Liver (tissue), 9 donors: ENCODE measurements around the gene HS3ST3B1. TPM values are rescaled to one million over a fixed set of nuclear protein-coding genes. Genes with fewer than 3 reads are reported as not detected.

Experiments
- DNase-seq: peaks from one replicate; pipeline ENCODE4 v3.0.0-alpha.2; 2017; ENCODE audit warnings: low spot score
- H3K27ac ChIP-seq, 2 donors: one replicate each; pipeline ENCODE4 v1.7.0; 2013; ENCODE audit warnings: inconsistent platforms in 2 of 2, low read length in 2 of 2, control low read depth in 1 of 2, low read depth in 1 of 2, mild to moderate bottlenecking in 1 of 2
- H3K27me3 ChIP-seq, 4 donors: one replicate each; pipeline versions ENCODE4 v1.6.1 to v1.7.0; 2013; ENCODE audit warnings: low read length in 3 of 4, inconsistent platforms in 1 of 4, mild to moderate bottlenecking in 1 of 4, moderate library complexity in 1 of 4; ENCODE audit not compliant: control insufficient read depth in 4 of 4, insufficient read depth in 4 of 4
- H3K36me3 ChIP-seq, 4 donors: one replicate each; pipeline versions ENCODE4 v1.6.1 to v1.7.0; 2013; ENCODE audit warnings: low read length in 3 of 4, mild to moderate bottlenecking in 3 of 4, low read depth in 1 of 4, moderate library complexity in 1 of 4; ENCODE audit not compliant: control insufficient read depth in 4 of 4, insufficient read depth in 3 of 4
- H3K4me1 ChIP-seq, 4 donors: one replicate each; pipeline versions ENCODE4 v1.6.1 to v1.7.0; 2013; ENCODE audit warnings: low read length in 3 of 4, mild to moderate bottlenecking in 3 of 4, moderate library complexity in 1 of 4; ENCODE audit not compliant: control insufficient read depth in 4 of 4, insufficient read depth in 4 of 4
- H3K4me3 ChIP-seq, 3 donors: one replicate each; pipeline versions ENCODE4 v1.6.1 to v1.7.0; 2013; ENCODE audit warnings: low read length in 3 of 3, control low read depth in 1 of 3, low read depth in 1 of 3, mild to moderate bottlenecking in 1 of 3
- H3K9ac ChIP-seq, 2 donors: one replicate each; pipeline ENCODE4 v1.7.0; 2013; ENCODE audit warnings: low read length in 2 of 2, mild to moderate bottlenecking in 2 of 2, moderate library complexity in 2 of 2, control low read depth in 1 of 2, low read depth in 1 of 2
- H3K9me3 ChIP-seq, 4 donors: one replicate each; pipeline versions ENCODE4 v1.6.1 to v1.7.0; 2013; ENCODE audit warnings: low read length in 3 of 4; ENCODE audit not compliant: control insufficient read depth in 4 of 4
- HNF4A ChIP-seq, 2 donors: conservative IDR thresholded peaks; 2 replicates each; pipeline ENCODE4 v1.6.1; 2016; ENCODE audit warnings: antibody characterized with exemption in 2 of 2, mild to moderate bottlenecking in 2 of 2
- HNF4G ChIP-seq: IDR thresholded peaks from 2 replicates; pipeline ENCODE4 v1.6.1; 2016; ENCODE audit warnings: antibody characterized with exemption
- NR2F2 ChIP-seq: IDR thresholded peaks from 2 replicates; pipeline ENCODE4 v1.6.1; 2016; ENCODE audit warnings: antibody characterized with exemption
- RAD21 ChIP-seq, 2 donors: IDR thresholded peaks; 2 replicates each; pipeline ENCODE4 v1.6.1; 2016; ENCODE audit warnings: antibody characterized with exemption in 2 of 2, mild to moderate bottlenecking in 2 of 2
- RXRA ChIP-seq, 2 donors: IDR thresholded peaks; 2 replicates each; pipeline ENCODE4 v1.6.1; 2017 to 2018; ENCODE audit warnings: antibody characterized with exemption in 2 of 2, mild to moderate bottlenecking in 1 of 2
- SP1 ChIP-seq: IDR thresholded peaks from 2 replicates; pipeline ENCODE4 v1.6.1; 2018; ENCODE audit warnings: antibody characterized with exemption, mild to moderate bottlenecking
- YY1 ChIP-seq: IDR thresholded peaks from 2 replicates; pipeline ENCODE4 v1.6.1; 2016; ENCODE audit warnings: antibody characterized with exemption, mild to moderate bottlenecking
- WGBS: extraction: QIAGEN DNeasy Blood & Tissue Kit; methylation state at CpG from one replicate; pipeline ENCODE4 v1.1.7; 2013; 5-methylcytosine and 5-hydroxymethylcytosine counted together
- polyA plus RNA-seq, 2 donors: library from polyadenylated mRNA; stranded (reverse) in 1 of 2; unstranded in 1 of 2; fragments of 200-250 nt in 1 of 2; fragments of >200 nt in 1 of 2; fragmentation: Nextera tagmentation in 1 of 2; extraction: Ambion mirVana in 1 of 2; gene quantifications; one replicate each; pipeline versions ENCODE4 v1.2.1 to v1.2.3, GENCODE V29; 2013 to 2015
- total RNA-seq, 2 donors: library from RNA; depleted of rRNA; stranded (reverse); fragments of >200 nt; gene quantifications; one replicate each; pipeline ENCODE4 v1.2.3, GENCODE V29; 2014
- TF ChIP-seq, protein P1 (sequence below): IDR thresholded peaks from 2 replicates; pipeline ENCODE4 v1.6.1; 2016; ENCODE audit warnings: antibody characterized with exemption, mild to moderate bottlenecking
- TF ChIP-seq, protein P2 (sequence below): IDR thresholded peaks from 2 replicates; pipeline ENCODE4 v1.6.1; 2016; ENCODE audit warnings: antibody characterized with exemption
- TF ChIP-seq, protein P3 (sequence below): fragments of 150-350 bp; IDR thresholded peaks from 2 replicates; pipeline ENCODE4 v1.5.1; 2017; ENCODE audit warnings: improper control_type of control experiment, low read depth, low read length; ENCODE audit not compliant: missing input control
- TF ChIP-seq, protein P4 (sequence below): IDR thresholded peaks from 2 replicates; pipeline ENCODE4 v1.6.1; 2016; ENCODE audit warnings: antibody characterized with exemption
- donor health status: healthy.
- donor health status: healthy.
- donor health status: healthy.
- donor health status: healthy.
- donor health status: healthy.

Gene HS3ST3B1
- total and polyA plus RNA-seq, 4 donors = 11.9 to 33.5 (median 22.4) TPM

DNA sequence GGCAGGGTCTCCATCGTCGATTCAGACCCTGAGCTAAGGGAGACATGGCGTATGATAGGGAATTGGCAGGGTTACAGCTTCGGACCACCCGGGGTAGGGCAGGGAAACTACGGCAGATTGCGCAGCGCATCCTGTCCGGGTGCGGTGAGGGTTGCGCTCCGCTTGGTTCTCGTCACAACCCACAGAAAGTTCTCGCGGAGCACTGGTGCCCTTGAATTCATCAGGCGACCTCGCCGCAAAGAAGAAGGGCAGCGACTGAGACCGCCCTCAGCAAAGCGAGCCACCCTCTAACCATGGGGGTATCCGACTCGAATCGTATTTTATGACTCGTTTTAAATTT is 1.2 kb downstream of the HS3ST3B1 start:
- no peaks in the 10 kb centered on the region for H3K27me3 ChIP-seq
- H3K4me1 ChIP-seq = peaks cover 7 to 46% (median 28%) of the 10 kb centered on the region in 4 donors
- H3K27ac ChIP-seq = peak overlapping the region; percentile 94 to 99
- peak; percentile 55 for TF ChIP-seq YY1
- TF ChIP-seq, protein P1, sequence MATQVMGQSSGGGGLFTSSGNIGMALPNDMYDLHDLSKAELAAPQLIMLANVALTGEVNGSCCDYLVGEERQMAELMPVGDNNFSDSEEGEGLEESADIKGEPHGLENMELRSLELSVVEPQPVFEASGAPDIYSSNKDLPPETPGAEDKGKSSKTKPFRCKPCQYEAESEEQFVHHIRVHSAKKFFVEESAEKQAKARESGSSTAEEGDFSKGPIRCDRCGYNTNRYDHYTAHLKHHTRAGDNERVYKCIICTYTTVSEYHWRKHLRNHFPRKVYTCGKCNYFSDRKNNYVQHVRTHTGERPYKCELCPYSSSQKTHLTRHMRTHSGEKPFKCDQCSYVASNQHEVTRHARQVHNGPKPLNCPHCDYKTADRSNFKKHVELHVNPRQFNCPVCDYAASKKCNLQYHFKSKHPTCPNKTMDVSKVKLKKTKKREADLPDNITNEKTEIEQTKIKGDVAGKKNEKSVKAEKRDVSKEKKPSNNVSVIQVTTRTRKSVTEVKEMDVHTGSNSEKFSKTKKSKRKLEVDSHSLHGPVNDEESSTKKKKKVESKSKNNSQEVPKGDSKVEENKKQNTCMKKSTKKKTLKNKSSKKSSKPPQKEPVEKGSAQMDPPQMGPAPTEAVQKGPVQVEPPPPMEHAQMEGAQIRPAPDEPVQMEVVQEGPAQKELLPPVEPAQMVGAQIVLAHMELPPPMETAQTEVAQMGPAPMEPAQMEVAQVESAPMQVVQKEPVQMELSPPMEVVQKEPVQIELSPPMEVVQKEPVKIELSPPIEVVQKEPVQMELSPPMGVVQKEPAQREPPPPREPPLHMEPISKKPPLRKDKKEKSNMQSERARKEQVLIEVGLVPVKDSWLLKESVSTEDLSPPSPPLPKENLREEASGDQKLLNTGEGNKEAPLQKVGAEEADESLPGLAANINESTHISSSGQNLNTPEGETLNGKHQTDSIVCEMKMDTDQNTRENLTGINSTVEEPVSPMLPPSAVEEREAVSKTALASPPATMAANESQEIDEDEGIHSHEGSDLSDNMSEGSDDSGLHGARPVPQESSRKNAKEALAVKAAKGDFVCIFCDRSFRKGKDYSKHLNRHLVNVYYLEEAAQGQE = no peak
- H3K9ac ChIP-seq = peak overlapping the region; percentile 78 to 91
- peak overlapping the region; percentile 84 to 90 (median 85) for H3K4me3 ChIP-seq
- no peaks in the 10 kb centered on the region for H3K36me3 ChIP-seq
- under 1% methylated on average over 25 of the region's 25 CpGs for WGBS
- H3K9me3 ChIP-seq = no peaks in the 10 kb centered on the region
- DNase-seq = no peak

DNA sequence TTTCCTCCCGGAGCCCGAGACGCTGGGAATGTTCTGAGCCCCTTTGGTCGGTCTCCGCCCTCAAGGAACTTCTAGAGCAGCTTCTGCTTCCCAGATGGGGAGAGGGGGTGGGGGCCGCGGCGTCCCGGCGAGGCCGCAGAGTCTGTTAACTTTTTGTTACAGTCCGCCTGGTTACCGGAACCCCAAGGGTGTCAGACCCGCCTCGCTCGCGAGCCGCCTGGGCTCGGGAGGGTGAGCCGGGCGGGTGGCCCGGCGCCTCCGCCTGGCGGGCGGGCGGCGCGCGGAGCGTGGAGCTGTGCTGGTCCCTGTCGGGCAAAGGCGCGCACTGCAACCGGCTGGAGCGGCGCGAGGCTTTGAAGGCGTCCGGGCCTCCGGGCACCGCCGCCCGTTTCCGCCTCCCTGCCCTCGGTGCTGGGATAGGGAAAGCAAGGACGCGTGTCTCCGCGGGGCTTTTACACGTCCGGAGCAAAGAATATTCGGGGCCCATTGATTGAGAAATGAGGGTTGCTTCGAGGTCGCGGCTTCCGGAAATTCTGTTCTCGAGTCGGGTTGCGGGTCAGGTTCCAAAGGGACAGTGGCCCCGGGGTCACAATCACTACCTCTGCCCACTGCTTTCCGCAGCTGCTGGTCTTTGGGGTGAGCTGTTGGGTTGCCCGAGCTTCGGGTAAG is 1.7 kb downstream of the HS3ST3B1 start:
- peak; percentile 71 for DNase-seq
- Histone ChIP-seq H3K9ac (peak overlapping the region; percentile 78 to 91), H3K27me3 (no peaks in the 10 kb centered on the region), H3K36me3 (no peaks in the 10 kb centered on the region), H3K4me3 (peak overlapping the region; percentile 84 to 90 (median 85)), H3K27ac (peak overlapping the region; percentile 94 to 99), H3K4me1 (peaks cover 7 to 43% (median 28%) of the 10 kb centered on the region in 4 donors), H3K9me3 (no peaks in the 10 kb centered on the region)
- WGBS = under 1% methylated on average over 64 of the region's 64 CpGs
- TF ChIP-seq NR2F2 (peak; percentile 59), RXRA (IDR thresholded peaks at IDR 0.05) (peak; percentile 78 to 91), HNF4A (conservative IDR thresholded peaks at IDR 0.05) (peak; percentile 76 to 88), RAD21 (IDR thresholded peaks at IDR 0.05) (peak; percentile 62 to 70), SP1 (peak; percentile 26), HNF4G (peak; percentile 59)
- TF ChIP-seq, protein P2, sequence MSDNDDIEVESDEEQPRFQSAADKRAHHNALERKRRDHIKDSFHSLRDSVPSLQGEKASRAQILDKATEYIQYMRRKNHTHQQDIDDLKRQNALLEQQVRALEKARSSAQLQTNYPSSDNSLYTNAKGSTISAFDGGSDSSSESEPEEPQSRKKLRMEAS = no peak
- TF ChIP-seq, protein P3, sequence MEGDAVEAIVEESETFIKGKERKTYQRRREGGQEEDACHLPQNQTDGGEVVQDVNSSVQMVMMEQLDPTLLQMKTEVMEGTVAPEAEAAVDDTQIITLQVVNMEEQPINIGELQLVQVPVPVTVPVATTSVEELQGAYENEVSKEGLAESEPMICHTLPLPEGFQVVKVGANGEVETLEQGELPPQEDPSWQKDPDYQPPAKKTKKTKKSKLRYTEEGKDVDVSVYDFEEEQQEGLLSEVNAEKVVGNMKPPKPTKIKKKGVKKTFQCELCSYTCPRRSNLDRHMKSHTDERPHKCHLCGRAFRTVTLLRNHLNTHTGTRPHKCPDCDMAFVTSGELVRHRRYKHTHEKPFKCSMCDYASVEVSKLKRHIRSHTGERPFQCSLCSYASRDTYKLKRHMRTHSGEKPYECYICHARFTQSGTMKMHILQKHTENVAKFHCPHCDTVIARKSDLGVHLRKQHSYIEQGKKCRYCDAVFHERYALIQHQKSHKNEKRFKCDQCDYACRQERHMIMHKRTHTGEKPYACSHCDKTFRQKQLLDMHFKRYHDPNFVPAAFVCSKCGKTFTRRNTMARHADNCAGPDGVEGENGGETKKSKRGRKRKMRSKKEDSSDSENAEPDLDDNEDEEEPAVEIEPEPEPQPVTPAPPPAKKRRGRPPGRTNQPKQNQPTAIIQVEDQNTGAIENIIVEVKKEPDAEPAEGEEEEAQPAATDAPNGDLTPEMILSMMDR = peak; percentile 93
- TF ChIP-seq, protein P4, sequence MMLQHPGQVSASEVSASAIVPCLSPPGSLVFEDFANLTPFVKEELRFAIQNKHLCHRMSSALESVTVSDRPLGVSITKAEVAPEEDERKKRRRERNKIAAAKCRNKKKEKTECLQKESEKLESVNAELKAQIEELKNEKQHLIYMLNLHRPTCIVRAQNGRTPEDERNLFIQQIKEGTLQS = no peak
- TF ChIP-seq, protein P1 = no peak
